HG03378 (cell line): ENCODE results near the gene PKNOX1.
"Not testable (repeated sequence)": the region's sequence is repeated elsewhere in the genome, so short reads cannot be mapped to it uniquely, and the experiment has no call there.

Experiments used
- ATAC-seq: cut with Tn5 transposase; IDR thresholded peaks from one replicate; pipeline ENCODE4 v1.9.1; 2021; ENCODE audit warnings: mild to moderate bottlenecking, moderate library complexity; ENCODE audit not compliant: unreplicated experiment

PKNOX1 gene

DNA sequence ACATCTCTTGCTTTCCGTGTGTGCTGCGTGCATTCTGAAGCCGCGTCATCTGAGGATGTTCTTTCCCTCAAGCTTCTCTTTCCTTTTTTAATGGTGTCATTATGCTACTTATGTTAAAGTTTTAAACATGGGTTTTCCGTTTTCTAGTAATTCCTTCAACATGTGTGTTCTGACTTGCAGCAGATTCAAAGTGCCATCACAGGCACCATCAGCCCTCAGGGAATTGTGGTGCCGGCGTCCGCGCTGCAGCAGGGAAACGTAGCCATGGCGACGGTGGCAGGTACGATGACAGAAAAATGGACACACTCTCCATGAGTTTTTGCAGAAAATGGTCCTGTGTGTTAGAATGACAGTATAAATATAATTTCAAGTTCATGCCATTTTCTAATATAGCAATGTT lies 42.4 kb downstream of the PKNOX1 start:
- no peak for ATAC-seq

DNA sequence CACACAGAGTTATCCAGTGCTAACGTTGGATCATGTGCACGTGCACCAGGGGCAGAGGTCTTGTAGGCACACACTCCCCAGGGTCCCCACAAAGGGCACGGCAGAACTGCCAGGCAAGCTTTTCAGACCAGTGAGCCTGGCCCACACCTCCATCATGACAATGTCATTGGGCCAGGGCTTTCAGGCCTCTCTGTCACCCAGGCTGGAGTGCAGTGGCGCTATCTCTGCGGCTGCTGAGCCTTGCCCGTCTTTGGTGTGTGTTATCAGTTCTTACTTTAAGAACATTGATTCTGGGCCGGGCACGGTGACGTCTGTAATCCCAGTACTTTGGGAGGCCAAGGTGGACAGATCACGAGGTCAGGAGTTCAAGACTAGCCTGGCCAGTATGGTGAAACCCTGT lies 44.2 kb downstream of the PKNOX1 start:
- ATAC-seq, result no peak

DNA sequence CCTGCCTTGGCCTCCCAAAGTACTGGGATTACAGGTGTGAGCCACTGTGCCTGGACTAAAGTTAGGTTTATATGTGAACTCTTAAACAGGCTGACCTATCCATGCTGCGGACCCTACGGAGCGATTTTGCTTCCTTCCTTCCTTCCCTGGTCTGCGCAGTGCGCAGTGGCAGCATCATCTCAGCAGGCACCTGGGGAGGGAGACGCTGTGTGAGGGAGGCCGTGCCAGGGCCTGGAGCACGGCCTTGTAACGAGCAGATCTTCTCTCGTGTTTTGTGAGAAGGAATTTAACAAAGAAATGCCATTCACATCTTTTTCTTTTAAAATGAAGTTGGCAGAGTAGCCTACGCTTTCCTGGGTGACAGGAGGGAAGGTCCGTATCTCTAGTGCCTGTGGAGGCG lies 45.8 kb downstream of the PKNOX1 start:
- no peak for ATAC-seq

DNA sequence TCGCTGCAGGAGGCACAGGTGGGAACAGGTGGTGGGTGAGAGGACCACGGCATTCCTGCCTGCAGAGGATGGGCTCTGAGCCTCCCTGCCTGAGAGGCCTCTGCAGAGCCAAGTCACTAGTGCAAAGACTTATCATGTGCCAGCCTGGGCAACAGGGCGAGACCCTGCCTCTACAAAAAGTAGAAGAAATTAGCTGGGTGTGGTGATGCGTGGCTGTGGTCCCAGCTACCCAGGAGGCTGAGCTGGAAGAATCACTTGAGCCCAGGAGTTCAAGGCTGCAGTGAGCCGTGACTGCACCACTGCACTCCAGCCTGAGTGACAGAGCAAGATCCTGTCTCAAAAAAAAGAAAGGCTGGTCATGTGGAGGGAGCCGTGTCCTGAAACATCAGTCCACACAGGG lies 46.4 kb downstream of the PKNOX1 start:
- ATAC-seq, result no peak

DNA sequence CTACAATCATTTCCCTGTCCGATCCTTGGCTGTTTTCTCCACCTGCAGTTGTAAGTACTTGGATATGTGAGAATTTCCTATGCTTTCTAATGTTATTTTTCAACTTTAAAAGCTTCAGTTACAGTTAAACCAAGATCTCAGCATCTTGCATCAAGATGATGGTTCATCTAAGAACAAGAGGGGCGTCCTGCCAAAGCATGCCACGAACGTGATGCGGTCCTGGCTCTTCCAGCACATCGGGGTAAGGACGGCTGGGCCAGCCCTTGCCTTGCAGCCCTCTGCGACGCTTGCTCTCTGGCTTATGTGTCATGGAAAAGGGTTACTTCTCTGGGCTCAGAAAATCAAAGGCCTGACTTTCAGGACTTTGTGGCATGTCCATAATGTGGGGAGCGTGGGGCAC lies 46.8 kb downstream of the PKNOX1 start:
- ATAC-seq, result no peak

DNA sequence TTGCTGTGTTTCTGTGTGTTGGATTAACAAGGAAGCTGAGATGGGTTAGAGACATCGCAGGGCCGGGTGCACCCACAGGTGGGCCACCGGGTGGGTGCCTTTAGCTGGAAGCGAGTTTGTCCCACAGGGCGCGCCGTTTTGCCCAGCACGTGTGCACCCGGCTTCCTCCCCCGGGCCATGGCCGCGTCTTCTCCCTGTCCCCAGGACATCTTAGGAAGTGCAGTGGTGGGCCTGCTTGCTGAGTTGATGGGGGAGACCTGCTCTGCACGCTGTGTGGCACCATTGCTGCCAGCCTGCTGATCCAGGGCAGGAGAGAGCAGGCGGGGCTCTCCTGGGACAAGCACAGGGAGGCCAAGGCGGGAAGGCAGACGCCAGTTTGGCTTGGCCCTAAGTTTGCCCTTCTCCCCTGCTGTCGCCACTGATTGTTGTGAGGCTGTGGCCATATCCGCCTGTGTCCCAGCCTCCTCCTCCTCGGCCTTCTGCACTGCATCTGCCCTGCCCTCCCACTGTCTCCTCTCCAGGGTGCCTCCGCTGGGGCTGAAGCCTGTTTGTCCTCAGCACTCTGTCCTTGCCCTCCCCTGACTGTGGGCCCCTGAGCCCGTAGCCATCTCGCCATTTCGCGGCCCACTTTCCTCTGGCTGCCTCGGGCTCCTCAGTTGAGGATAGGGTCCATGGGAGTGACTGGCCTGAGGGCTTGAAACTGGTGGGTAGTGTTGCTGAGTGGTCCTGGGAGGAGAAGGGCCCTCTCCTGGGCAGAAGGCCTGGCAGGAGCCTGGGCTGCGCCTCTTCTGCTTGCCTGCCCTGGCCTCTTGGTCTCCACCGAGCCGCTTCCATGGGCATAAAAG lies 47.6 kb downstream of the PKNOX1 start:
- no peak for ATAC-seq

DNA sequence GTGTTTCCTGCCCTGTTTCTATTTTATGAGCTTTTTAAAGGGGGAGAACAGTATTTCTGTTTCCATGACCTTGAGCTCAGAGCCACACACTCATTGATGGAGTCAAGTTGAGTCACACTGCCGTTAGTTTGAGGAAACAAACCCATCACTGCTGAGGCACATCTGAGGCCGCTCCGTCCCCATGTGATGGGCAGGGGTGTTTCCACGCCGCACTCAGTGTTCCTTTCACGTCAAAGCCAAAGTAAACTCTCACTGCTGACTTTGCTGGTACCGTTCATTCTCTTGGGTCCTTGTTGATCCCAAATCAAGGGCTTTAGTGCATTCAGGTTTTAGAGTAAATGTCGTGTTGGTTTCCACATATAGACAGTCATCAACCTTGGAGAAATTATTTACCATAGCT lies 48.8 kb downstream of the PKNOX1 start:
- ATAC-seq, result no peak

DNA sequence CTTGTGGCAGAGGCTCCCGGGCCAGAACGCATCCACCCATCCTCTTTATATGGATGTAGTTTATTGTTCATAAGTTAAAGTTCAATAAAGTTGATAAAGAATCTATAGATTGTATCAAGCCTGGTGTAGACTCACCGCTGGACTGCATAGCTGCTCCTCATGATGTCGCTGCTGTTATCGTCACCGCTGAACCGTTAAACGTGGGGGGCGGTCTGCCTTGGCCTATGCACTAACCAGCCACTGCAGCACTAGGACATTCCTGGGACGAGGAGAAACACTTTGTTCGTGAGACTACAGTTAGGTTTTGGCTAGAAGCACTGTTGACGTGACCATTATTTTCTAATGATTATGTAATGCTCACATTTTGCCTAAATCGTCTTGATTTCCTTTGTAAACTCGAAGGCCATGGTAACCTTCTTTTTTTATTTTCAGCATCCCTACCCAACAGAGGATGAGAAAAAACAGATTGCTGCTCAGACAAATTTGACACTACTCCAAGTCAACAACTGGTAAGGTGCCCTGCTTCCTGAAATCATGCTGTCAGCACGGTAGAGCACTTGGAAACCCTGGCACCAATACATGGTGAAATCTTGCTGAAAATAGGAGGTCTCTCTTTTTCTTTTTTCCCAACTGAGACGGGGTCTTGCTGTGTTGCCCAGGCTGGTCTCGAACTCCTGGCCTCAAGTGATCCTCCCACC lies 50.2 kb downstream of the PKNOX1 start:
- no peak for ATAC-seq

DNA sequence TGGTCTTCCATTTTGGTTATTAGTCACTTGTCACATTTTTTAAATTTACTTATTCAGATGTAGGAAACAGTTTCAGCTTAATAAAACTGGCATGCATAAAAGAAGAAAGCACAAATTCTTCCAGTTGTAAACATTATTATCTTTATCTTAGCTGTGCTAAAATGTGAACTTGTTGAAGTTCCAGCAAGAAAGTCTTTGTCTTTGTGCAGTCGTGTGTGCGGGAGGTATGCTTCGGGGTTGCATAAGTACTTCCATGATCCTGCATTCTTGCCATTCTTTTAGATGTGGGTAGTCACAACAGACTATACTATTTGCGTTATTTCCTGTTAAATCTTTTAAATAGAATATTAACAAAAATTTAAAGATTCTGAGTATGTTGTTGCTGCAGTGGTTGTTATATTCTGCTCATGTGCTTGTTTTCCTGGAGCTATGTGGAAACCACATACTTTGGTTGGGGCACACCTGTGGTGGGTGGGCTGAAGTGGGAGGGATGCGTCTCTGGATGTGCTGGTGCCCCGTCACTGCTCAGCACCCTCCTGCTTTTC lies 51.3 kb downstream of the PKNOX1 start:
- no peak for ATAC-seq

DNA sequence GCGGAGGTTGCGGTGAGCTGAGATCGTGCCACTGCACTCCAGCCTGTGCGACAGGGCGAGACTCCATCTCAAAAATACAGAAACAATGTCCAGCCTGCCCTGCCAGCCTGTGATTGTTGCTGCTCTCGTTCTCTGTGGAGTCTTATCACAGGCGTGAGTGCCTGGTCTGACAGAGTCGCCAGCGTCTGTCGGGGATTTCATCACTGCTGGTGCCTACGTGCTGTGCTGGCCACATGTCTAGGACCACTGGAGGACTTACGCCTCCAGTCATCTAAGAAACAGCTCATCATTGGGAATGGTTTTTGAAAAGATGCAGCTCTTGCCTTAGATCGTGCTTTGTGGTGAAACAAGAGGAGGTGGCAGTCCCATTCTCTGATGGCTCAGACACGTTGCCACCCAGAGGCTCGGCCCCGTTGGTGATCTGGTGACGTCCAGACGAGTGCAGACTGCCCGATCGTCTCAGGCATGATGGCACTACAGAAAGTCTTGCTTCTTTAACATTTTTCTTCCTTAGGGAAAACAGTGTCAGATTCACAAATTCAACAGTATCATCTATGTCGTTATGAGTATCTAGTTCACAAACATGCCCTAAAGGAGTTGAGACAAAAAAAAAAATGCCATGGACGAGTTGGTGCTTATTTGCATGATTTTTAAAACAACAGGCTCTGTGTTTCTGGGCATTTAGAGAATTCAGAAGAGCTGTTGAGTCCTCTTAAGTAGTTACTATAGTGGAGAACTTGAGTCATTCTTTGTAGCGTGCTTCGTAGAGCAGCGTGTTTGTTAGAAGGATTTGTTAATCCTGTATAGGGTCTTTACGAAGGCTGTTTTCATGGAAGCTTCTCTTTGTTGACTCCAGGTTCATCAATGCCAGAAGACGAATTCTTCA lies 53.7 kb downstream of the PKNOX1 start:
- no peak for ATAC-seq

DNA sequence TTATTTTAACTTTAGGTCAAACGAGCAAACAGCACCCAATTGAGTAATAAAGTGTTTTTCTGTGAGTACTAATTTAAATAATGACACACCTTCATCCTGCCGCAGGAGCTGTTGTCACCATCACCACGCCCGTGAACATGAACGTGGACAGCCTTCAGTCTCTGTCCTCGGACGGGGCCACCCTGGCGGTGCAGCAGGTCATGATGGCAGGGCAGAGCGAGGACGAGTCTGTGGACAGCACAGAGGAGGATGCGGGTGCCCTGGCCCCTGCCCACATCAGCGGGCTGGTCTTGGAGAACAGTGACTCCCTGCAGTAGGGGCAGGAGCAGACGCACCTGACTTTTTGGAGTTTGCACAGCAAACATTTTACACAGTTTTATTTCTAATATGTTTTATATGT lies 55.4 kb downstream of the PKNOX1 start:
- ATAC-seq, result no peak

DNA sequence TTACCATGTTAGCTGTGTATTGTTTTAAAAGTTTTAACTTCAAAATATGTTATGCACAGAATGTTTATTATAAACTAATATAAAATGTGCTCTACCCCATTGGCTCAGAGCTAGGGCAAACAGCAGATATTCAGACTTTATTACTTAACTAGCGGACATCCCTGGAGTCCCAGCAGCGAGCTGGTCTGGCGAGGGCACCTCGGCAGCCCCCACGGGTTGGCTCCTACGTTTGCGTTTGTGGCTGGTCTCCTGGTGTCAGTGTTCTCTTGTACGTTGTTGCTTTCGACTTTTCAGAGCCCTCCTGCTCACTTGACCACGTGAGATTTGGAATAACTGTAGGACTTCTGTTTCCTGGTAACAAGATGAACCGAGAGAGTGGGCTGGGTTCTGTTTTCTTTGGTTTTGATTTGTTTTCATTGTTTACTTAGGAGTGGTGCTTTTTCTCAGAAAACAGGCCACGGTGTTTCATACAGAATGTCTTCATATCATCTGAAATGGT lies 56.8 kb downstream of the PKNOX1 start:
- ATAC-seq, result no peak

DNA sequence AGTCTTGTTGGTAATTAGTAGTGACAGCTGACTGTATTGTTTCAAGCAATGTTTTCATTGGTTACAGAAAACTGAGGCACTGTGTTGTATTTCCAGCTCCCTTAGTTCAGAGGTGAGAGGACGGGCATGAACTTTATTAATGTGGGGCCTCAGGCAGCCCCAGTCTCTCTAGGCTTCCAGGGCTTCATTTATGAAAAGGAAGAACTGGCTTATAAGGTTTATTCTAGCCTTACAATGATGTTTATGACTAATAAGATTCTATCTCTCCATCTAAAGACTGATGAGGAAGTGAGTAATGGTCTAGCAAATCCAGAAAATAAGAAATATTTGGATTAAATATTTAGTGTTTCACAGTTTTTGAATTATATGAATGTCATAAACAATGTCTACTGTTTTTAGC lies 59.7 kb downstream of the PKNOX1 start:
- ATAC-seq, result no peak

DNA sequence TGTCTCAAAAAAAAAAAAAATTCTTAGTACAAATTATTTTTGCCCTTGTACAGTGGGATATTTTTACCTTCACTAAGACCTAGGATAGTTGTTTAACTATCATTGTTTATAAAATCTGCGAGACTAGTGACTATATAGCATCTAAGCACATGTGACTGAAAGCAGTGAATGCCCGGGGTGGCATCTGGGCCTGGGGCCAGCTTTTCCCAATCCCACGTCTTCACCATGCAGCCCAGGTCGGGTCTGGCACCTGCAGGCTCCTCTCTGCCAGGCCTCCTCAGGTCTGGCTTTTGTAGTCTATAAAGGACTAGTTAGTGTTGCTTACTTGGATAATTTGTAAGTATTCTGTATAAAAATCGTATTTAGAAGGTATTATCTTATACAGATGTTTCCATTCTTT lies 60.5 kb downstream of the PKNOX1 start:
- no peak for ATAC-seq

DNA sequence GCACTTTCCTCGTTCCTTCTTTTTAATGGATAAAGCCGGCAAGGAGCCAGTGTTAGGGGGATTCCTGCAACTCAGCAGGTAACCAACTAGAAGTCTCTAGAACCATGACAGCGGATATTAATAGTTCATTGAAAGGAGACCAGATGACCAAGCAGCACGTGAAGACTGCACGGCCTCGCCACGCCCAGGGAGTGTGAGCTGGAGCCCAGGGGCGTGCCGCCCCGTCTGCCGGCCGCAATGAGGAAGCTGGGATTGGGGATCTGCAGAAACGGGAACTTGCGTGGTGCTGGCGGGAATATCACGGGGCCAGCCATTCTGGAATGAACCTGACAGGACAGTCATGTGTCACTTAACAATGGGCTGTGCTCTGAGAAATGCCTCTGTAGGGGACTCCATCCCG lies 62.5 kb downstream of the PKNOX1 start:
- ATAC-seq, result not testable (repeated sequence)

DNA sequence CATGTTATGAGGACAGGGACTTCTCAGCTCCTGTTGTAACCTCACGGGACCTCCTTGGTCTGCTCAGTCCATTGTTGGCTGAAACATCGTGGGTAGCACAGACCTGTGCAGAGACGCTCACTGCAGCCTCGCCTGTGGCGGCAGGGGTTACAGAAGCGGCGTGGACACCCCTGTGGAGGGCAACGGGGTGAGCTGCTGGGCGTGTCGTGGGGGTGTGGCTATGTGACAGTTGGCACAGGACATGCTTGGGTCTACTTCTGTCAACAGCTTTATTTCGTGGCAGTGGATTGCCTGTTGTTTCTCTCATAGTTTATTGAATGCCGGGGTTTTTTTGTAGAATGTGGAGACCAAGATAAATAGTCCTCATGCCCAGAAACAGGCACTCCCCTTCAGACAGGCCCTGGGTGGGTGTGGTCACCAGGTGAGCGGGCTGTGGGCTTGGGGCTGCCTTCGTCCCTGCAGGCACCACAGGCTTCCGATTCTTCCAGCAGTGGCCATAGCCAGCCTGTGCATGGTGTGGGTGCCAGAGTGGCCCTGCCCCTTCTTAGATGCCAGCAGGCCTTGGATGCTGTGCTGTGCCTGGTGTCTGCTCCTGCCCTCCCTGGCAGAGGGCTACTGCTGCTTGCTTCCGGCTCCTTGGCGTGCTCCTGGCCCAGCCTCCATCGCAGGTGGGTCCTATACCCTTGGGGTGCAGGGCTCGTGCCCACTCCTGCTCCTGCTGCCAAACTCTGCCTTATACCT lies 63.7 kb downstream of the PKNOX1 start:
- not testable (repeated sequence) for ATAC-seq

DNA sequence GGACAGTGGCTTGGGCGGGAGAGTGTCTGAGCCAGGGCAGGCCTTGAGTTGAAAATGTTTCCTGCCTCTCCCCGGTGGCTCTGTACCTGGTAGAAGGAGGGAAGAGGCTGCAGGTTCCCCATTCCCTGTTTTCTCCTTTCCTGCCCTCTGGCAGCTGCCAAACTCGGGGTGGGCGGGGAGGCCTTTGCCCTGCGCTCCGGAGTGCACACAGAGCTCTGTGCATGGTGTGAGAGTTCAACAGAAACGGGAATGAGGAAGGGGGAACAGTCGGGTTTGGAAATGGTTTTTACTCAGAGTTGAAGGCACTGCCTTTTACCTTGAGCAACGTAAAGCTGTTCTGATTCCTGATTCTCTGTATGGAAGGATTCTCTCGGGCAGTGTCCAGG lies 64.3 kb downstream of the PKNOX1 start:
- ATAC-seq, result not testable (repeated sequence)

DNA sequence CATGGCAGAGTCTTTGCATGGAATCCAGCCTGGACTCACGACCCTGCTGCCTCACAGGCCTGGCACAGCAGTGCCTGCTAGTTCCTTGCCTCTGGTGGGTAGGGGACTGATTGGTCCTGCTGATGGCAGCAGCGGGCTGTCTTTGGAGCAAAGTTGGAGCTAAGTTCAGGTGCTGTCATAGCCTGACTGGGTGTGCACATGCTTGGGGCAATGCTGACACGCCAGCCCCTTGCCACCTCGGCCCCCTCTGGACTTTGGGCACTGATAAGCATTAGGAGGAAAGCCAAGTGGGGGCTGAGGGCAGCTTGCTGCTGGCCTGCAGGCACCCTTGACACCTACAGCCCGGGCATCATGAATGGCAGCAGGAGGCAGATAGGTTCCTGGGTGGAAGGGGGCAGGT lies 67.8 kb downstream of the PKNOX1 start:
- not testable (repeated sequence) for ATAC-seq

DNA sequence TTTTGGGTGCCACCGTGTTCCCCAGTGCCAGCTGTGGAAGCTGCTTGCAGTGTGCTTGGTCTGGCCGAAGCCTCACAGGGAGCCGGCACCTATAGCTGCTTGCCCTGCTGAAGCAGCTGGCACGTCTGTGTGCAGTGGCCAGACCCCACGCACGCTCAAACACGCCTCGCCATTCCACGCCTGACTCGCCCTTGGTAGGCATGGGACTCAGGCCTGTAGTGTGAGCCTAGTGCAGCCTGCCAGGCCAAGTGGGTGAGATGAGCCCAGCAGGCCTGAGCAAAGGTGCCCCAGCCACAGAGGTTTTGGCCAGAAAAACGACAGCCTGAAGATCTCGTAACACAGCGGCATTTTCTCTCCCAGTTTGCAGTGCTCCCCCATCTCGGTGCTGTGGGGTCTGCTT lies 68.9 kb downstream of the PKNOX1 start:
- not testable (repeated sequence) for ATAC-seq

DNA sequence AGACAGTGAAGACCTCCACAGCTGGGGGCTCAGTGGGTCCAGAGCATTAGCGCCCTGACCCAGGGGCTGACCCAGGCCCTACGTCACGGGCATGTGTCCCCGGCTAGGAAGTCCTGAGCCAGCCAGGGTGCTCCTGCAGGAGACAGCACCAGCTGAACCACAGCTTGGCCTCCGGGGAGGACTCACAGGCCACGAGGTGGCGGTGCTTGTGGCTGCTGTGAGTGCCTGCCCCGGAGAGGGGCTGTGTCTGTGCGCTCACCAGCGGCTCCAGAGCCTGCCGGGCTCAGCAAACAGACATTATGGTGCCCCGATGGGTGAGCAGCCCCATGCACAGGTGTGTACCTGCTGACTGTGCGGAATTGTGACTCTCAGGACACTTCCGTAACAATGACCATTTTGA lies 70.2 kb downstream of the PKNOX1 start:
- not testable (repeated sequence) for ATAC-seq
